GM12891 (cell line): Measurements from ENCODE around the gene HOXA11.

Experiments
- POLR2AphosphoS5 ChIP-seq: IDR thresholded peaks from 2 replicates; pipeline ENCODE4 v1.6.1; 2011; ENCODE audit warnings: low read depth, low read length, control low read depth
- TAF1 ChIP-seq: IDR thresholded peaks from 2 replicates; pipeline ENCODE4 v1.6.1; 2011; ENCODE audit warnings: low read depth, low read length, control low read depth

GRCh38 chr7:27220440-27220955, 35.5 kb upstream of the HOXA11 start:
- TF ChIP-seq POLR2AphosphoS5: no peak
- TF ChIP-seq TAF1: no peak
